IPS DF 6.9 (cell line): ENCODE results near the gene TUBGCP3.
A peak's percentile ranks its signal among the peaks of the same experiment; 100 is the strongest.
"Not testable (repeated sequence)": the region's sequence is repeated elsewhere in the genome, so short reads cannot be mapped to it uniquely, and the experiment has no call there.

Experiments used
- DNase-seq: peaks from one replicate; pipeline ENCODE4 v3.0.0-alpha.2; 2013; ENCODE audit warnings: low read depth, low spot score
- H3K27ac ChIP-seq: one replicate; pipeline ENCODE4 v1.5.1; 2013; ENCODE audit warnings: low read length, control low read depth
- H3K27me3 ChIP-seq: 2 replicates; pipeline ENCODE4 v1.6.1; 2013; ENCODE audit warnings: mild to moderate bottlenecking, low read length; ENCODE audit not compliant: control insufficient read depth, insufficient read depth
- H3K36me3 ChIP-seq: 2 replicates; pipeline ENCODE4 v1.6.1; 2013; ENCODE audit warnings: low read length; ENCODE audit not compliant: control insufficient read depth, insufficient read depth
- H3K4me1 ChIP-seq: 2 replicates; pipeline ENCODE4 v1.6.1; 2013; ENCODE audit warnings: low read length; ENCODE audit not compliant: control insufficient read depth, insufficient read depth
- H3K4me3 ChIP-seq: 2 replicates; pipeline ENCODE4 v1.5.1; 2013; ENCODE audit warnings: mild to moderate bottlenecking, low read length
- H3K9me3 ChIP-seq: 2 replicates; pipeline ENCODE4 v1.6.1; 2013; ENCODE audit warnings: low read length, inconsistent platforms; ENCODE audit not compliant: control insufficient read depth, insufficient read depth
- WGBS: extraction: QIAGEN DNeasy Blood & Tissue Kit; methylation state at CpG from one replicate; pipeline ENCODE4 v1.1.7; 2013; ENCODE audit warnings: mixed read lengths, missing lambda C conversion rate; ENCODE audit not compliant: insufficient read length, insufficient coverage; 5-methylcytosine and 5-hydroxymethylcytosine counted together

TUBGCP3 gene

GRCh38 chr13:112510002-112510780 lies 77.8 kb downstream of the TUBGCP3 start:
- peak; percentile 70 for DNase-seq
- WGBS = no CpG with 5 or more reads among the region's 15 CpGs
- H3K36me3 ChIP-seq = no peaks in the 10 kb centered on the region
- H3K4me1 ChIP-seq = no peaks in the 10 kb centered on the region
- no peak overlapping the region for H3K4me3 ChIP-seq
- no peak overlapping the region for H3K27ac ChIP-seq
- no peaks in the 10 kb centered on the region for H3K27me3 ChIP-seq
- H3K9me3 ChIP-seq = no peaks in the 10 kb centered on the region

DNA sequence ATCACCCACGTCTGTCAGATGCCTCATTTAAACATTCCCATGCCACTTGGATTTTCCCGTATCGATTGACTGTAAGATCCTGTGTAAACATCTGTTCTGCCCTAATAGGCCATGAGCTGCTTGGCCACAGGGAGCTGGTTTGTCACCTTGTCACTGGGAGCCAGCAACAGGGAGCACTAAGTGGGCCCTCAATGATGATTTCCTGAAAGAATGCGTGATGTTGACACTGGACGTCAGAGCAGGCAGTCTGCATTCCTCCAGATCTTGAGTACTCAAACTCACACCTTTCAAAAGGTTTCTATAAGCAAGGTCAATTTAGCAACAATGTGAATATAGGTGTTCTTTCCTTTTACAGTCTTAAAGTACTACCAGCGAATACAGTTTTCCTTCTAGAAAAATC lies 78.8 kb downstream of the TUBGCP3 start:
- no CpG with 5 or more reads among the region's 6 CpGs for WGBS
- no peaks in the 10 kb centered on the region for H3K4me1 ChIP-seq
- H3K36me3 ChIP-seq = no peaks in the 10 kb centered on the region; the same call in 1 of the 2 replicates
- no peaks in the 10 kb centered on the region for H3K27me3 ChIP-seq
- H3K9me3 ChIP-seq = no peaks in the 10 kb centered on the region
- no peak overlapping the region for H3K27ac ChIP-seq
- H3K4me3 ChIP-seq = no peak overlapping the region
- no peak for DNase-seq

GRCh38 chr13:112506046-112506445 lies 81.9 kb downstream of the TUBGCP3 start:
- no peak for DNase-seq
- no CpG with 5 or more reads among the region's 8 CpGs for WGBS
- Histone ChIP-seq H3K27ac (no peak overlapping the region), H3K36me3 (no peaks in the 10 kb centered on the region; the same call in 1 of the 2 replicates), H3K4me3 (no peak overlapping the region), H3K27me3 (no peaks in the 10 kb centered on the region), H3K4me1 (no peaks in the 10 kb centered on the region), H3K9me3 (no peaks in the 10 kb centered on the region)

GRCh38 chr13:112496166-112496565 lies 91.8 kb downstream of the TUBGCP3 start:
- no CpG with 5 or more reads among the region's 7 CpGs for WGBS
- Histone ChIP-seq H3K4me3 (no peak overlapping the region), H3K36me3 (peaks cover 2% of the 10 kb centered on the region; the same call in 1 of the 2 replicates), H3K9me3 (no peaks in the 10 kb centered on the region), H3K4me1 (no peaks in the 10 kb centered on the region), H3K27ac (no peak overlapping the region), H3K27me3 (no peaks in the 10 kb centered on the region)
- no peak for DNase-seq

- H3K4me1 ChIP-seq = no peaks in the 10 kb centered on the region
- H3K4me3 ChIP-seq = no peak overlapping the region
- no peaks in the 10 kb centered on the region for H3K9me3 ChIP-seq
- H3K27me3 ChIP-seq = no peaks in the 10 kb centered on the region
- WGBS = no CpG with 5 or more reads among the region's 2 CpGs
- no peak overlapping the region for H3K27ac ChIP-seq
- no peak for DNase-seq
- peaks cover 2% of the 10 kb centered on the region; the same call in 1 of the 2 replicates for H3K36me3 ChIP-seq
Observed at GRCh38 chr13:112495465-112495864, 92.5 kb downstream of the TUBGCP3 start.

GRCh38 chr13:112489199-112489598 lies 98.8 kb downstream of the TUBGCP3 start:
- DNase-seq = no peak
- Histone ChIP-seq H3K36me3 (0 out of 2 replicates have a peak, but pooled peaks cover 4% of the 10 kb centered on the region), H3K27me3 (no peaks in the 10 kb centered on the region), H3K4me1 (no peaks in the 10 kb centered on the region), H3K9me3 (no peaks in the 10 kb centered on the region), H3K27ac (no peak overlapping the region), H3K4me3 (no peak overlapping the region)
- WGBS = no CpG with 5 or more reads among the region's 6 CpGs

DNA sequence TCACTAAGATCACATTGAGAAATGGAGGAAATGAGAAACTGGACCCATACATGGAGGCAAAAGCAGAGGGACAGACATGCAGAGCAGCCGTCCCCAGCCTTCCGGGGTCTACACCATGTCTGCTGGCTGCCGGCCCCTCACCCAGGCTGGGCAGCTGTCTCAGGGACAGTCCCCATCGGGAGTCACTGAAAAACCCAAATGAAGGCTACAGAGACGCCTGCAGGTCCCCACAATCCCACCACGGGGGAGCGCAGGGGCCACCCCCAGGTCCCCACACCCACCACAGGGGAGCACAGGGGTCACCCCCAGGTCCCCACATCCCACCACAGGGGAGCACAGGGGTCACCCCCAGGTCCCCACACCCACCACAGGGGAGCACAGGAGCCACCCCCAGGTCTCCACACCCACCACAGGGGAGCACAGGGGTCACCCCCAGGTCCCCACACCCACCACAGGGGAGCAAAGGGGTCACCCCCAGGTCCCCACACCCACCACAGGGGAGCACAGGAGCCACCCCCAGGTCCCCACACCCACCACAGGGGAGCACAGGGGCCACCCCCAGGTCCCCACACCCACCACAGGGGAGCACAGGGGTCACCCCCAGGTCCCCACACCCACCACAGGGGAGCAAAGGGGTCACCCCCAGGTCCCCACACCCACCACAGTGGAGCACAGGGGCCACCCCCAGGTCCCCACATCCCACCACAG lies 99.5 kb downstream of the TUBGCP3 start:
- not testable (repeated sequence) for DNase-seq, H3K9me3 ChIP-seq, H3K27me3 ChIP-seq, H3K36me3 ChIP-seq, H3K4me3 ChIP-seq, H3K27ac ChIP-seq, H3K4me1 ChIP-seq
- WGBS = no CpG with 5 or more reads among the region's 7 CpGs

DNA sequence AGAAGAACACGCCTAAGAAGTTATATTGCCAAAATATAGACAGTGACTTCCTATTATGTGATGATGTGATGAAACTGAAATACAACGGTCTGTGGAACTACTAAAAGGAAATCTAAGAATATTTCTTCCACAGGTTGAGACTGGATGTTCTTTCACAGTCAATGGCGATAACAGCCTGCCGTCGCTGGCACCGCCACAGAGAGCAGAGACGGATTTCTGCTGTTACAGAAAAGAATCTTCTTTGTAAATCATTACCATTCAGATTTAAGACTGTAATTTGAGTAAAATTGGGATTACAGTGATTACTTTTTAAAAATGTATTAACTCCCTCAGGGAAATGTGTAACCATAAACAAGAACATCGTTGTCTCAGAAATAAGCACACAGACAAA lies 100.8 kb downstream of the TUBGCP3 start:
- H3K27ac ChIP-seq = no peak overlapping the region
- H3K27me3 ChIP-seq = no peaks in the 10 kb centered on the region
- H3K4me3 ChIP-seq = no peak overlapping the region
- no peaks in the 10 kb centered on the region; the same call in 1 of the 2 replicates for H3K9me3 ChIP-seq
- no peaks in the 10 kb centered on the region for H3K4me1 ChIP-seq
- no peak for DNase-seq
- H3K36me3 ChIP-seq = 0 out of 2 replicates have a peak, but pooled peaks cover 4% of the 10 kb centered on the region
- no CpG with 5 or more reads among the region's 8 CpGs for WGBS

GRCh38 chr13:112486386-112487126 lies 101.4 kb downstream of the TUBGCP3 start:
- no peaks in the 10 kb centered on the region for H3K4me1 ChIP-seq
- H3K4me3 ChIP-seq = no peak overlapping the region
- WGBS = no CpG with 5 or more reads among the region's 11 CpGs
- no peaks in the 10 kb centered on the region; the same call in 1 of the 2 replicates for H3K9me3 ChIP-seq
- 0 out of 2 replicates have a peak, but pooled peaks cover 4% of the 10 kb centered on the region for H3K36me3 ChIP-seq
- no peaks in the 10 kb centered on the region for H3K27me3 ChIP-seq
- no peak for DNase-seq
- no peak overlapping the region for H3K27ac ChIP-seq

- not testable (repeated sequence) for DNase-seq, H3K36me3 ChIP-seq, H3K27ac ChIP-seq, H3K4me1 ChIP-seq, H3K27me3 ChIP-seq, H3K9me3 ChIP-seq, H3K4me3 ChIP-seq
- no CpG with 5 or more reads among the region's 25 CpGs for WGBS
Observed at GRCh38 chr13:112485814-112486213, 102.1 kb downstream of the TUBGCP3 start.
